ENCODE measurements around the gene TBC1D16. TPM values are rescaled to one million over a fixed set of nuclear protein-coding genes. Genes with fewer than 3 reads are reported as not detected.

TBC1D16 gene
- total RNA-seq, 1 experiment from 2014 or later = 55.4 TPM

DNA sequence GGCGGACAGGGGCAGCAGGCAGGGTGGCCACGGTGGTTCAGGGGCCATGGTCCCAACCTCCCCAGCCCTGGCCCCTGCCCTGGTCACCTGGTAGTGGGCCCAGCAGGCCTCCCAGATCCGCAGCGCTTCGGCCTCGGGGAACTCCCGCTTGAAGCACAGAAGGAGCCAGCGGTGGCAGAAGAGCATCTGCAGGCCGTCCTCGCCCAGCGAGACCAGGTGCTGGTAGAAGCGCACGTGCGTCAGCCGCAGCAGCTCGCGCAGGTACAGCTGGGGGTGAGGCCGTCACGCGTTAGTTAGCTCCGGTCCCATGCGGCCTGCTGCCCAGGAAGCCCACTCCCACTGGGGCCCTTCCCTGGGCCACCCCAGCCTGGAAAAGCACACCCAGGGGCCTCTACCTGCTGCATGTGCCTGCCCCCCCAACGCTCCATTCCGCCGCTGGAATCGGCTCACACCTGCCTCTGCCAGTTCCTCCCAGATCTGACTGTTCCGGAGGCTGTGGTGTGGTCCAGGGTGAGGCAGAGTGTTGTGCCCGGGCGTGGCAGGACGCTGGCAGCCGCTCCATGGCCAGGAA lies 90.8 kb downstream of the TBC1D16 start:
- intact Hi-C loops (cut with micrococcal nuclease; ENCODE audit: unreplicated experiment) = no loop called here
- Mint-ChIP-seq H3K27ac (ENCODE audit: unreplicated experiment) (no peak overlapping the region), H3K36me3 (ENCODE audit: insufficient read depth, unreplicated experiment) (peaks cover 12% of the 10 kb centered on the region), H3K27me3 (ENCODE audit: insufficient read depth, unreplicated experiment) (no peaks in the 10 kb centered on the region), H3K9me3 (ENCODE audit: unreplicated experiment) (no peaks in the 10 kb centered on the region), H3K4me3 (ENCODE audit: unreplicated experiment) (no peak overlapping the region), H3K4me1 (ENCODE audit: low read depth, unreplicated experiment) (peaks cover under 1% of the 10 kb centered on the region)
- ChIA-PET CTCF (no interaction called here), POLR2A (no interaction called here)
- DNase-seq = peak in 1 of 2 experiments; percentile 32
- H3K27me3 ChIP-seq (replicated peaks; ENCODE audit: control insufficient read depth, insufficient read depth, low read length) = no peaks in the 10 kb centered on the region
- no peak overlapping the region for H3K4me3 ChIP-seq (ENCODE audit: low read depth, low read length)
- H3K9me3 ChIP-seq = no peaks in the 10 kb centered on the region
- no TSS peak for BruUV-seq (replicated peaks)
- TF ChIP-seq, protein P1, sequence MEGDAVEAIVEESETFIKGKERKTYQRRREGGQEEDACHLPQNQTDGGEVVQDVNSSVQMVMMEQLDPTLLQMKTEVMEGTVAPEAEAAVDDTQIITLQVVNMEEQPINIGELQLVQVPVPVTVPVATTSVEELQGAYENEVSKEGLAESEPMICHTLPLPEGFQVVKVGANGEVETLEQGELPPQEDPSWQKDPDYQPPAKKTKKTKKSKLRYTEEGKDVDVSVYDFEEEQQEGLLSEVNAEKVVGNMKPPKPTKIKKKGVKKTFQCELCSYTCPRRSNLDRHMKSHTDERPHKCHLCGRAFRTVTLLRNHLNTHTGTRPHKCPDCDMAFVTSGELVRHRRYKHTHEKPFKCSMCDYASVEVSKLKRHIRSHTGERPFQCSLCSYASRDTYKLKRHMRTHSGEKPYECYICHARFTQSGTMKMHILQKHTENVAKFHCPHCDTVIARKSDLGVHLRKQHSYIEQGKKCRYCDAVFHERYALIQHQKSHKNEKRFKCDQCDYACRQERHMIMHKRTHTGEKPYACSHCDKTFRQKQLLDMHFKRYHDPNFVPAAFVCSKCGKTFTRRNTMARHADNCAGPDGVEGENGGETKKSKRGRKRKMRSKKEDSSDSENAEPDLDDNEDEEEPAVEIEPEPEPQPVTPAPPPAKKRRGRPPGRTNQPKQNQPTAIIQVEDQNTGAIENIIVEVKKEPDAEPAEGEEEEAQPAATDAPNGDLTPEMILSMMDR (IDR thresholded peaks at IDR 0.05; ENCODE audit: insufficient read depth in 1 of 2, low read depth in 1 of 2, low read length in 1 of 2, severe bottlenecking in 1 of 2, unreplicated experiment in 1 of 2) = no peak
- H3K4me1 ChIP-seq = peaks cover 3% of the 10 kb centered on the region; the same call in 1 of the 2 replicates
- no peaks in the 10 kb centered on the region; the same call in none of the 2 replicates for H3K36me3 ChIP-seq (ENCODE audit: control insufficient read depth, insufficient read depth, low read length)

DNA sequence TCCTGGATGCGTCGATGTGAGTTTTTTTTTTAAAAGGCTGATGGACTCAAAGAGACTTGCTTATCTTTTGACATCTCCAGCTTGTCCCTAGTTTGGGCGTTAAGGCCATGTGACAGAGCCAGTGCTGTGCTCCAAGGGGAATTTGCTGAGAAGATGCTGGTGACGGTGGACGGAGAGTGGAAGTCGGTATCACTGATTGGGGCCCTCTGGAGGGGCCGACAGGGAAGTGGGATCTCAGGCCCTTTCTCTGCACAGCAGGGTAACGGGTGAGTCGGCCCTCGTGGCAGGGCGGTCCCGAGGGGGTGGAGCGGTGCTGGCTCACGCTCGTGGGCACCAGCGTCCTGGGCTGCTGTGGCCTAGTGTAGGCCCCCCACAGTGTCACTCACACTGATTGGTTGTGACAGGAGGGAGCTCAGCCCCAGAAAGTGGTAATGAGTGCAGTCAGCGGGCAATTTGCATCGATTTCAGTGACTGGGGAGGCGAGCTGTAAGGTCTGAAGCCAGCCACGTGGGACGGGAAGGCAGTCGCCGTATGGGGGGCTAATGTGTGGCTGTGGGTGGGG lies 91.3 kb downstream of the TBC1D16 start:
- Histone ChIP-seq H3K4me1 (no peaks in the 10 kb centered on the region), H3K36me3 (ENCODE audit: control insufficient read depth, insufficient read depth, low read length) (no peaks in the 10 kb centered on the region; the same call in none of the 2 replicates), H3K9me3 (no peaks in the 10 kb centered on the region), H3K4me3 (ENCODE audit: low read depth, low read length) (no peak overlapping the region), H3K27me3 (replicated peaks; ENCODE audit: control insufficient read depth, insufficient read depth, low read length) (no peaks in the 10 kb centered on the region)
- H3K4me3 Mint-ChIP-seq (ENCODE audit: unreplicated experiment) = no peak overlapping the region
- CTCF ChIA-PET = no interaction called here
- BruUV-seq (replicated peaks) = no TSS peak
- H3K27me3 Mint-ChIP-seq (ENCODE audit: insufficient read depth, unreplicated experiment) = no peaks in the 10 kb centered on the region
- intact Hi-C loops (cut with micrococcal nuclease; ENCODE audit: unreplicated experiment) = no loop called here
- peak in 1 of 2 experiments; percentile 21 for DNase-seq
- H3K36me3 Mint-ChIP-seq (ENCODE audit: insufficient read depth, unreplicated experiment) = peaks cover 6% of the 10 kb centered on the region
- H3K9me3 Mint-ChIP-seq (ENCODE audit: unreplicated experiment) = no peaks in the 10 kb centered on the region
- H3K4me1 Mint-ChIP-seq (ENCODE audit: low read depth, unreplicated experiment) = no peaks in the 10 kb centered on the region
- H3K27ac Mint-ChIP-seq (ENCODE audit: unreplicated experiment) = no peak overlapping the region
- POLR2A ChIA-PET = no interaction called here
- TF ChIP-seq, protein P1 (IDR thresholded peaks at IDR 0.05; ENCODE audit: insufficient read depth in 1 of 2, low read depth in 1 of 2, low read length in 1 of 2, severe bottlenecking in 1 of 2, unreplicated experiment in 1 of 2) = no peak

DNA sequence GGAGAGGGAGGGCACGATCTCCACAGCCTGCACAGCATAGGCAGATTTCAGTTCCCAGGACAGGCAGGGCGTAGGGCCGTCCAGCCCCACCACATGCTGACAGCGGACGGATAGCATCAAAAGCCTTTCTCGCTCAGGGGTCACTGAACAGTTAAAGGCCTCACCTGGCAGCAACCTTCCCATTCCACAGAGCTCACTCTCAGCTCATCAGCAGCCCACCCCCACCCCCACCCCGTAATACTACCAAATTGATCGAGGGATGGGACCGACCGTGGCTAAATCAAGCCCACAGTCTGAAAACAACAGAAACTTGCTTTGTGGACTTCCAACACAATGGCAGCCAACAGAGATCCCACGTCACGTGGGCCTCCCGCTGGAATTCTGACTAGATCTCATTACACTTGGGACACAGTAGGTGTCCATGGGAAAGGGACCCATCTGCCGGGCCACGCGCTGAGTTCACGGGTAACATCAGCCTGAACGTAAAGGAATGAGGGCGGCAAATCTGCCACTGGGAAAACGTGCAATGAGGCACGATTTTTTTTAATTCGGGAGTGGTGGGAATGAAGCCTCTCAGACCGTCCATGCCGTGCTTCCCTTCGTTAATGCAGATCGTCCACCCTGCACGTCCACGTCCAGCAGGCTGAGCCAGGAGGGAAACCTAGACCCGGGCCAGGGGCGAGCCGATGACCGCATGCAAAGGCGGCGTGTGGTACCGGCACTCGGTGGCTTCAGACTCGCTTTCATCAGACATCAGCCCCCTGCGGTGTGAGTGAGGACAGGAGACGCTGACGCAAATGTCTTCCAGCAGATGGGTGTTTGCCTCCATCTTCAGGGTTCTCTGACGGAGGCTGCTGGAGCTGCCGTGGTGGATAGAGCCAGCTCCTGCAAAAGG lies 92.1 kb downstream of the TBC1D16 start:
- CTCF ChIA-PET = no interaction called here
- Histone ChIP-seq H3K27me3 (replicated peaks; ENCODE audit: control insufficient read depth, insufficient read depth, low read length) (no peaks in the 10 kb centered on the region), H3K4me1 (no peaks in the 10 kb centered on the region), H3K9me3 (no peaks in the 10 kb centered on the region), H3K36me3 (ENCODE audit: control insufficient read depth, insufficient read depth, low read length) (no peaks in the 10 kb centered on the region; the same call in none of the 2 replicates), H3K4me3 (ENCODE audit: low read depth, low read length) (no peak overlapping the region)
- H3K9me3 Mint-ChIP-seq (ENCODE audit: unreplicated experiment) = no peaks in the 10 kb centered on the region
- peak overlapping the region; percentile 45 for H3K27ac Mint-ChIP-seq (ENCODE audit: unreplicated experiment)
- intact Hi-C loops (cut with micrococcal nuclease; ENCODE audit: unreplicated experiment) = no loop called here
- peak in 1 of 2 experiments; percentile 21 for DNase-seq
- no peaks in the 10 kb centered on the region for H3K4me1 Mint-ChIP-seq (ENCODE audit: low read depth, unreplicated experiment)
- POLR2A ChIA-PET = no interaction called here
- no peaks in the 10 kb centered on the region for H3K27me3 Mint-ChIP-seq (ENCODE audit: insufficient read depth, unreplicated experiment)
- peaks cover 5% of the 10 kb centered on the region for H3K36me3 Mint-ChIP-seq (ENCODE audit: insufficient read depth, unreplicated experiment)
- BruUV-seq (replicated peaks) = no TSS peak
- TF ChIP-seq, protein P1 (IDR thresholded peaks at IDR 0.05; ENCODE audit: insufficient read depth in 1 of 2, low read depth in 1 of 2, low read length in 1 of 2, severe bottlenecking in 1 of 2, unreplicated experiment in 1 of 2) = no peak
- H3K4me3 Mint-ChIP-seq (ENCODE audit: unreplicated experiment) = no peak overlapping the region
